PC-3 (cell line): ENCODE data around the gene GALK2. TPM values are rescaled to one million over a fixed set of nuclear protein-coding genes. Genes with fewer than 3 reads are reported as not detected.

ENCODE experiments used
- ATAC-seq: fragments of 200-7000 bp; cut with Tn5 transposase; 2 replicates; pipeline ENCODE4 v1.9.1; 2020; ENCODE audit warnings: mild to moderate bottlenecking, moderate library complexity
- BruUV-seq: library from RNA; stranded (reverse); fragments of 400-500 nt; replicated peaks from 2 replicates; lab custom pipeline; 2021; lab: Mats Ljungman, UMichigan
- CTCF ChIA-PET: fragments of 300-600 bp; sonication (Branson Sonifier 250); formaldehyde crosslinking; loops from one replicate; lab custom pipeline; 2022; ENCODE audit warnings: antibody characterized with exemption; lab: Charles Lee
- POLR2A ChIA-PET: fragments of 300-600 bp; sonication (Branson Sonifier 250); formaldehyde crosslinking; loops from one replicate; lab custom pipeline; 2022; ENCODE audit warnings: antibody characterized with exemption; ENCODE audit not compliant: unreplicated experiment; lab: Charles Lee
- DNase-seq: peaks from one replicate; pipeline ENCODE4 v3.0.0-alpha.2; 2015
- H2AFZ ChIP-seq: fragments of 300-600 bp; sonication (generic); 2 replicates; pipeline ENCODE4 v1.6.0; 2016; ENCODE audit warnings: antibody characterized with exemption, low read length
- H3F3A ChIP-seq: fragments of 300-600 bp; sonication (generic); one replicate; pipeline ENCODE4 v1.6.0; 2017; ENCODE audit warnings: antibody characterized with exemption, low read length, control low read depth, mild to moderate bottlenecking; ENCODE audit not compliant: unreplicated experiment
- H3K27ac ChIP-seq: fragments of 300-600 bp; sonication (generic); 2 replicates; pipeline ENCODE4 v1.5.1; 2016; ENCODE audit warnings: mild to moderate bottlenecking, low read length
- H3K27me3 ChIP-seq: fragments of 300-600 bp; sonication (generic); 2 replicates; pipeline ENCODE4 v1.6.1; 2016; ENCODE audit warnings: low read length, mixed read lengths
- H3K36me3 ChIP-seq: fragments of 300-600 bp; sonication (generic); 2 replicates; pipeline ENCODE4 v1.6.1; 2016; ENCODE audit warnings: low read depth, mixed run types, low read length, mixed read lengths
- H3K4me1 ChIP-seq: fragments of 300-600 bp; sonication (generic); 2 replicates; pipeline ENCODE4 v1.5.1; 2016; ENCODE audit warnings: low read length; ENCODE audit not compliant: insufficient read depth
- H3K4me2 ChIP-seq: fragments of 300-600 bp; sonication (generic); 2 replicates; pipeline ENCODE4 v1.6.0; 2016; ENCODE audit warnings: low read length
- H3K4me3 ChIP-seq: fragments of 300-600 bp; sonication (generic); 2 replicates; pipeline ENCODE4 v1.5.1; 2016; ENCODE audit warnings: mild to moderate bottlenecking, low read length, mixed read lengths
- H3K79me2 ChIP-seq: fragments of 300-600 bp; sonication (generic); 2 replicates; pipeline ENCODE4 v1.6.1; 2017; ENCODE audit warnings: low read length, mixed read lengths
- H3K9ac ChIP-seq: fragments of 300-600 bp; sonication (generic); 2 replicates; pipeline ENCODE4 v1.6.0; 2016; ENCODE audit warnings: mild to moderate bottlenecking, low read length
- H3K9me2 ChIP-seq: fragments of 300-600 bp; sonication (generic); replicated peaks from 2 replicates; pipeline ENCODE4 v1.6.1; 2016; ENCODE audit warnings: mixed run types, low read length, mixed read lengths
- H3K9me3 ChIP-seq: fragments of 300-600 bp; sonication (generic); 2 replicates; pipeline ENCODE4 v1.6.1; 2016; ENCODE audit warnings: low read length, mixed read lengths
- H4K20me1 ChIP-seq: fragments of 300-600 bp; sonication (generic); 2 replicates; pipeline ENCODE4 v1.6.1; 2016; ENCODE audit warnings: low read length, mixed read lengths
- EZH2 ChIP-seq: fragments of 300-600 bp; sonication (generic); IDR thresholded peaks from one replicate; pipeline ENCODE4 v1.6.1; 2017; ENCODE audit warnings: antibody characterized with exemption, mild to moderate bottlenecking, low read length; ENCODE audit not compliant: unreplicated experiment
- EZH2phosphoT487 ChIP-seq: fragments of 300-600 bp; sonication (generic); IDR thresholded peaks from 2 replicates; pipeline ENCODE4 v1.6.1; 2018; ENCODE audit warnings: mild to moderate bottlenecking, antibody characterized with exemption, low read length, borderline replicate concordance
- intact Hi-C: fragments of 100-400 bp; cut with micrococcal nuclease; formaldehyde crosslinking; loops from 2 replicates; pipeline ENCODE4 v1.9.0; 2023
- total RNA-seq: library from RNA; depleted of rRNA; stranded (reverse); fragments of >200 nt; gene quantifications from 2 replicates; pipeline ENCODE4 v1.2.3, GENCODE V29; 2014
- TF ChIP-seq, protein P1 (sequence below): fragments of 300-600 bp; sonication (generic); conservative IDR thresholded peaks from 2 replicates; pipeline ENCODE4 v1.5.1; 2017; ENCODE audit warnings: antibody characterized with exemption, low read depth, mild to moderate bottlenecking, low read length

GALK2 gene
- total RNA-seq, 1 experiment from 2014 or later: 27.2 TPM

DNA sequence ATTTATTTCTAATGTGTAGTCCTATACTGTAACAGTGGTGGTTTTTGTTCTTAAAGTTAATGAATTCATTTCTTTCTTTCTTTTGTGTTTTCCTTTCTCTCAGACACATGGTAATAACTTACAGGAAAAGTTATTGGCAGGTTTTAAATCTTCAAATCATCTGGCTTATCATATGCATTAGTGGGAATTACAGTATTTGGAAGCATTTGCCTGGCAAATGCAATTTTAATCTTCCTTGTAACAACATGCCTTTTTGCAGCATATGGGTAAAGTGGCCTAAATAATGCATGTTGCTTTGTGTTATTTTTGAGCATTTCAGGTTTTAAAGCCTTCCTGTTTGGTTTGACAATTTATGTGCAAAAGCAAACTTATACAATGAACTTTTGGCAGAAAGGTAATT lies 66.8 kb downstream of the GALK2 start:
- POLR2A ChIA-PET: no interaction called here

GRCh38 chr15:49238342-49238741 lies 68.3 kb downstream of the GALK2 start:
- ATAC-seq: no peak
- Histone ChIP-seq H3K9me2 (no peaks in the 10 kb centered on the region), H3F3A (no peaks in the 10 kb centered on the region), H3K27ac (no peak overlapping the region), H3K4me3 (no peak overlapping the region), H3K4me2 (no peak overlapping the region), H3K79me2 (no peaks in the 10 kb centered on the region), H4K20me1 (no peaks in the 10 kb centered on the region), H3K9ac (no peak overlapping the region), H3K4me1 (peaks cover 5% of the 10 kb centered on the region; the same call in 1 of the 2 replicates), H2AFZ (no peak overlapping the region), H3K36me3 (no peaks in the 10 kb centered on the region; the same call in 1 of the 2 replicates), H3K9me3 (no peaks in the 10 kb centered on the region), H3K27me3 (no peaks in the 10 kb centered on the region)
- CTCF ChIA-PET: no interaction called here
- POLR2A ChIA-PET: interaction anchor here (0.7 kb wide), 1 partner anchor 82 kb away, joined by 4 read pairs; no protein-coding TSS in a partner anchor
- intact Hi-C loops: loop anchor here (5.0 to 10.0 kb wide), 4 partner anchors 386 to 909 kb away; partner anchors contain the start of genes DTWD1 and FAM227B
- DNase-seq: no peak
- BruUV-seq: no TSS peak
- no peak for TF ChIP-seq EZH2phosphoT487
- TF ChIP-seq EZH2: no peak
- TF ChIP-seq, protein P1, sequence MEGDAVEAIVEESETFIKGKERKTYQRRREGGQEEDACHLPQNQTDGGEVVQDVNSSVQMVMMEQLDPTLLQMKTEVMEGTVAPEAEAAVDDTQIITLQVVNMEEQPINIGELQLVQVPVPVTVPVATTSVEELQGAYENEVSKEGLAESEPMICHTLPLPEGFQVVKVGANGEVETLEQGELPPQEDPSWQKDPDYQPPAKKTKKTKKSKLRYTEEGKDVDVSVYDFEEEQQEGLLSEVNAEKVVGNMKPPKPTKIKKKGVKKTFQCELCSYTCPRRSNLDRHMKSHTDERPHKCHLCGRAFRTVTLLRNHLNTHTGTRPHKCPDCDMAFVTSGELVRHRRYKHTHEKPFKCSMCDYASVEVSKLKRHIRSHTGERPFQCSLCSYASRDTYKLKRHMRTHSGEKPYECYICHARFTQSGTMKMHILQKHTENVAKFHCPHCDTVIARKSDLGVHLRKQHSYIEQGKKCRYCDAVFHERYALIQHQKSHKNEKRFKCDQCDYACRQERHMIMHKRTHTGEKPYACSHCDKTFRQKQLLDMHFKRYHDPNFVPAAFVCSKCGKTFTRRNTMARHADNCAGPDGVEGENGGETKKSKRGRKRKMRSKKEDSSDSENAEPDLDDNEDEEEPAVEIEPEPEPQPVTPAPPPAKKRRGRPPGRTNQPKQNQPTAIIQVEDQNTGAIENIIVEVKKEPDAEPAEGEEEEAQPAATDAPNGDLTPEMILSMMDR: no peak

More for the DNA sequence above, 66.8 kb downstream of the GALK2 start:
- Histone ChIP-seq H4K20me1 (no peaks in the 10 kb centered on the region), H3K9me2 (no peaks in the 10 kb centered on the region), H3K9ac (no peak overlapping the region), H3K4me3 (no peak overlapping the region), H3K79me2 (no peaks in the 10 kb centered on the region), H3K4me1 (peaks cover 5% of the 10 kb centered on the region; the same call in 1 of the 2 replicates), H3K36me3 (no peaks in the 10 kb centered on the region; the same call in 1 of the 2 replicates), H3K4me2 (no peak overlapping the region), H3K27me3 (no peaks in the 10 kb centered on the region), H3K27ac (no peak overlapping the region), H3F3A (no peaks in the 10 kb centered on the region), H2AFZ (no peak overlapping the region), H3K9me3 (no peaks in the 10 kb centered on the region)
- no peak for TF ChIP-seq EZH2
- TF ChIP-seq, protein P1: no peak
- no peak for TF ChIP-seq EZH2phosphoT487
- intact Hi-C loops: loop anchor here (5.0 to 10.0 kb wide), 4 partner anchors 388 to 910 kb away; partner anchors contain the start of genes DTWD1 and FAM227B
- ATAC-seq (no peak), DNase-seq (no peak)
- BruUV-seq: no TSS peak
- CTCF ChIA-PET: no interaction called here

DNA sequence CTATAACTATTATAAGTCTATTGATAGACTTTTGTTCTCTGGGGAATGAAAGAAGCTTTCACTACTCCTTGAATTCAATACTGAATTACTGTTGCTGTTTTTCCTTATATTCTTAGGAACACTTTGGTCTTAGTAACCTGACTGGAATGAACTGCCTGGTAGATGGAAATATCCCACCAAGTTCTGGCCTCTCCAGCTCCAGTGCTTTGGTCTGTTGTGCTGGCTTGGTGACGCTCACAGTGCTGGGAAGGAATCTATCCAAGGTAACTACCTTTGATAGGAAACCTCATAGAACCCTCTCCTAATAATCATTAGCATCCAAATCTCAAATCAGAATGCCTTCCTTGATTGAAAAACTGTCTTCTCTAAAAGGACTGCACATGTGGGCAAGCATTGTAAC lies 69.1 kb downstream of the GALK2 start:
- ATAC-seq (no peak), DNase-seq (no peak)
- TF ChIP-seq EZH2phosphoT487 (no peak), EZH2 (no peak)
- TF ChIP-seq, protein P1: no peak
- H3K79me2 ChIP-seq: no peaks in the 10 kb centered on the region
- CTCF ChIA-PET: no interaction called here
- H4K20me1 ChIP-seq: no peaks in the 10 kb centered on the region
- H3K4me2 ChIP-seq: no peak overlapping the region
- POLR2A ChIA-PET: interaction anchor here (0.6 kb wide), 1 partner anchor 502 kb away, joined by 5 read pairs; no protein-coding TSS in a partner anchor
- H2AFZ ChIP-seq: no peak overlapping the region
- H3K9me3 ChIP-seq: no peaks in the 10 kb centered on the region
- H3K9me2 ChIP-seq: no peaks in the 10 kb centered on the region
- no TSS peak for BruUV-seq
- H3K36me3 ChIP-seq: no peaks in the 10 kb centered on the region; the same call in 1 of the 2 replicates
- no peak overlapping the region for H3K9ac ChIP-seq
- H3K27ac ChIP-seq: no peak overlapping the region
- no peak overlapping the region for H3K4me3 ChIP-seq
- intact Hi-C loops: loop anchor here (5.0 to 10.0 kb wide), 4 partner anchors 386 to 908 kb away; partner anchors contain the start of genes DTWD1 and FAM227B
- no peaks in the 10 kb centered on the region for H3K27me3 ChIP-seq
- H3F3A ChIP-seq: no peaks in the 10 kb centered on the region
- H3K4me1 ChIP-seq: peaks cover 5% of the 10 kb centered on the region; the same call in 1 of the 2 replicates
